PC-3 (cell line): Measurements from ENCODE around the gene FREY1. TPM values are rescaled to one million over a fixed set of nuclear protein-coding genes. Genes with fewer than 3 reads are reported as not detected.

Experiments
- ATAC-seq: fragments of 200-7000 bp; cut with Tn5 transposase; 2 replicates; pipeline ENCODE4 v1.9.1; 2020; ENCODE audit warnings: mild to moderate bottlenecking, moderate library complexity
- BruUV-seq: library from RNA; stranded (reverse); fragments of 400-500 nt; replicated peaks from 2 replicates; lab custom pipeline; 2021; lab: Mats Ljungman, UMichigan
- CTCF ChIA-PET: fragments of 300-600 bp; sonication (Branson Sonifier 250); formaldehyde crosslinking; loops from one replicate; lab custom pipeline; 2022; ENCODE audit warnings: antibody characterized with exemption; lab: Charles Lee
- POLR2A ChIA-PET: fragments of 300-600 bp; sonication (Branson Sonifier 250); formaldehyde crosslinking; loops from one replicate; lab custom pipeline; 2022; ENCODE audit warnings: antibody characterized with exemption; ENCODE audit not compliant: unreplicated experiment; lab: Charles Lee
- DNase-seq: peaks from one replicate; pipeline ENCODE4 v3.0.0-alpha.2; 2015
- H2AFZ ChIP-seq: fragments of 300-600 bp; sonication (generic); 2 replicates; pipeline ENCODE4 v1.6.0; 2016; ENCODE audit warnings: antibody characterized with exemption, low read length
- H3F3A ChIP-seq: fragments of 300-600 bp; sonication (generic); one replicate; pipeline ENCODE4 v1.6.0; 2017; ENCODE audit warnings: antibody characterized with exemption, low read length, control low read depth, mild to moderate bottlenecking; ENCODE audit not compliant: unreplicated experiment
- H3K27ac ChIP-seq: fragments of 300-600 bp; sonication (generic); 2 replicates; pipeline ENCODE4 v1.5.1; 2016; ENCODE audit warnings: mild to moderate bottlenecking, low read length
- H3K27me3 ChIP-seq: fragments of 300-600 bp; sonication (generic); 2 replicates; pipeline ENCODE4 v1.6.1; 2016; ENCODE audit warnings: low read length, mixed read lengths
- H3K36me3 ChIP-seq: fragments of 300-600 bp; sonication (generic); 2 replicates; pipeline ENCODE4 v1.6.1; 2016; ENCODE audit warnings: low read depth, mixed run types, low read length, mixed read lengths
- H3K4me1 ChIP-seq: fragments of 300-600 bp; sonication (generic); 2 replicates; pipeline ENCODE4 v1.5.1; 2016; ENCODE audit warnings: low read length; ENCODE audit not compliant: insufficient read depth
- H3K4me2 ChIP-seq: fragments of 300-600 bp; sonication (generic); 2 replicates; pipeline ENCODE4 v1.6.0; 2016; ENCODE audit warnings: low read length
- H3K4me3 ChIP-seq: fragments of 300-600 bp; sonication (generic); 2 replicates; pipeline ENCODE4 v1.5.1; 2016; ENCODE audit warnings: mild to moderate bottlenecking, low read length, mixed read lengths
- H3K79me2 ChIP-seq: fragments of 300-600 bp; sonication (generic); 2 replicates; pipeline ENCODE4 v1.6.1; 2017; ENCODE audit warnings: low read length, mixed read lengths
- H3K9ac ChIP-seq: fragments of 300-600 bp; sonication (generic); 2 replicates; pipeline ENCODE4 v1.6.0; 2016; ENCODE audit warnings: mild to moderate bottlenecking, low read length
- H3K9me2 ChIP-seq: fragments of 300-600 bp; sonication (generic); replicated peaks from 2 replicates; pipeline ENCODE4 v1.6.1; 2016; ENCODE audit warnings: mixed run types, low read length, mixed read lengths
- H3K9me3 ChIP-seq: fragments of 300-600 bp; sonication (generic); 2 replicates; pipeline ENCODE4 v1.6.1; 2016; ENCODE audit warnings: low read length, mixed read lengths
- H4K20me1 ChIP-seq: fragments of 300-600 bp; sonication (generic); 2 replicates; pipeline ENCODE4 v1.6.1; 2016; ENCODE audit warnings: low read length, mixed read lengths
- EZH2 ChIP-seq: fragments of 300-600 bp; sonication (generic); IDR thresholded peaks from one replicate; pipeline ENCODE4 v1.6.1; 2017; ENCODE audit warnings: antibody characterized with exemption, mild to moderate bottlenecking, low read length; ENCODE audit not compliant: unreplicated experiment
- EZH2phosphoT487 ChIP-seq: fragments of 300-600 bp; sonication (generic); IDR thresholded peaks from 2 replicates; pipeline ENCODE4 v1.6.1; 2018; ENCODE audit warnings: mild to moderate bottlenecking, antibody characterized with exemption, low read length, borderline replicate concordance
- intact Hi-C: fragments of 100-400 bp; cut with micrococcal nuclease; formaldehyde crosslinking; loops from 2 replicates; pipeline ENCODE4 v1.9.0; 2023
- total RNA-seq: library from RNA; depleted of rRNA; stranded (reverse); fragments of >200 nt; gene quantifications from 2 replicates; pipeline ENCODE4 v1.2.3, GENCODE V29; 2014
- TF ChIP-seq, protein P1 (sequence below): fragments of 300-600 bp; sonication (generic); conservative IDR thresholded peaks from 2 replicates; pipeline ENCODE4 v1.5.1; 2017; ENCODE audit warnings: antibody characterized with exemption, low read depth, mild to moderate bottlenecking, low read length

The FREY1 gene
- total RNA-seq, 1 experiment from 2014 or later = 0.15 TPM

DNA sequence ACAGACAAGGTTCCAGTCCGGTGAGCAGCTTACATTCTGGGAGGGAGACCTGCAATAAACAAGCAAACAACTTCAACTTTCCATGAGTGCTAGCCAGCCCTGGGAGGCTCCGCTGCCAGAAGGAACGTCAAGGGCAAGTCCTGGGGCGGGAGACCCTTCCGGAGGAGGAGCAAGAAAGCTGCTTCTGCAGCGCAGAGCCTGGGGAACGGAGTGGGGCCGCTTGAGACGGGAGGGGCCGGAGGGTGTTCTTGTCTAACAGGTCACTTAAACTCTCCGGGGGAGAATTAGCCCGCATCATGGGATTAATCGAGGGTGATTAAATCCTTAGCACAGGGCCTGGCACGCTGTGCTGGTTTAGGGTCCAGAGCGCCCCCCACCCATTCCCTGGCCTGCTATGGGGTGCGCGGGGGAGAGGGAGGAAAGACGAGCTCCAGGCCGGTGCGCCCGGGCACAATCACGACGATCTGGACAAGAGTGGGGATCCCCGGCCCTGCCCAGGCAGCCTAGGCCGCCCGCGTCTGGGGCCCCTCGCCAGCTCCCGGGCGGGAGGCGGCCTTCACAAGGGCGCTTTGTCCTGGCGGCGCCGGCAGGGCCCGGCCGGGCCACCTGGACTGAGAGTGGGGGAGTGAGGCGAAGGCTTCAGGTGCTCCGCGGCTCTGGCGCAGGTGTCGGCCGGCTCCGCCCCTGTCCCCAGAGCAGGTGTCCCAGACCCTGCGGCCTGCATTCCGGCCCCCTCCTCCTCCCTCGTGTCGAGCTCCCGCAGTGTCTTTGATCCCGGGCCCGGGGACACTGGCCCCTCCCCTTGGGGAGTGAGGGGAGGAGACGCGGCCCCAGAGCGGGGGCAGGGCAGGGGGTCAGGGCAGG lies 14.7 kb upstream of the FREY1 start:
- H3K27me3 ChIP-seq = no peaks in the 10 kb centered on the region
- H4K20me1 ChIP-seq = no peaks in the 10 kb centered on the region
- TF ChIP-seq, protein P1, sequence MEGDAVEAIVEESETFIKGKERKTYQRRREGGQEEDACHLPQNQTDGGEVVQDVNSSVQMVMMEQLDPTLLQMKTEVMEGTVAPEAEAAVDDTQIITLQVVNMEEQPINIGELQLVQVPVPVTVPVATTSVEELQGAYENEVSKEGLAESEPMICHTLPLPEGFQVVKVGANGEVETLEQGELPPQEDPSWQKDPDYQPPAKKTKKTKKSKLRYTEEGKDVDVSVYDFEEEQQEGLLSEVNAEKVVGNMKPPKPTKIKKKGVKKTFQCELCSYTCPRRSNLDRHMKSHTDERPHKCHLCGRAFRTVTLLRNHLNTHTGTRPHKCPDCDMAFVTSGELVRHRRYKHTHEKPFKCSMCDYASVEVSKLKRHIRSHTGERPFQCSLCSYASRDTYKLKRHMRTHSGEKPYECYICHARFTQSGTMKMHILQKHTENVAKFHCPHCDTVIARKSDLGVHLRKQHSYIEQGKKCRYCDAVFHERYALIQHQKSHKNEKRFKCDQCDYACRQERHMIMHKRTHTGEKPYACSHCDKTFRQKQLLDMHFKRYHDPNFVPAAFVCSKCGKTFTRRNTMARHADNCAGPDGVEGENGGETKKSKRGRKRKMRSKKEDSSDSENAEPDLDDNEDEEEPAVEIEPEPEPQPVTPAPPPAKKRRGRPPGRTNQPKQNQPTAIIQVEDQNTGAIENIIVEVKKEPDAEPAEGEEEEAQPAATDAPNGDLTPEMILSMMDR = no peak
- TF ChIP-seq EZH2 (no peak), EZH2phosphoT487 (no peak)
- peak overlapping the region; percentile 93 for H3K4me2 ChIP-seq
- DNase-seq (peak; percentile 53), ATAC-seq (no peak; the same call in 1 of the 2 replicates)
- no peaks in the 10 kb centered on the region for H3K9me3 ChIP-seq
- H3K4me3 ChIP-seq = peak overlapping the region; percentile 82
- H2AFZ ChIP-seq = peak overlapping the region; percentile 90
- ChIA-PET POLR2A (interaction anchor here (0.6 kb wide), 1 partner anchor 108 kb away, joined by 3 read pairs; no protein-coding TSS in a partner anchor), CTCF (interaction anchor here (0.6 kb wide), 1 partner anchor 95 kb away, joined by 4 read pairs; no protein-coding TSS in a partner anchor)
- no peaks in the 10 kb centered on the region for H3K9me2 ChIP-seq
- H3K79me2 ChIP-seq = peaks cover 13% of the 10 kb centered on the region
- no peak overlapping the region for H3K27ac ChIP-seq
- no TSS peak for BruUV-seq
- H3K9ac ChIP-seq = peak overlapping the region; percentile 75; the same call in 1 of the 2 replicates
- H3K4me1 ChIP-seq = peaks cover 3% of the 10 kb centered on the region; the same call in 1 of the 2 replicates
- H3F3A ChIP-seq = no peaks in the 10 kb centered on the region
- no peaks in the 10 kb centered on the region for H3K36me3 ChIP-seq
- intact Hi-C loops = no loop called here

- CTCF ChIA-PET = no interaction called here
- Histone ChIP-seq H4K20me1 (no peaks in the 10 kb centered on the region), H3K4me1 (peaks cover 3% of the 10 kb centered on the region; the same call in 1 of the 2 replicates), H3K4me2 (no peak overlapping the region), H3K9me3 (no peaks in the 10 kb centered on the region), H3K27me3 (no peaks in the 10 kb centered on the region), H3K4me3 (no peak overlapping the region), H3K27ac (no peak overlapping the region), H3K36me3 (no peaks in the 10 kb centered on the region), H3K79me2 (peaks cover 19% of the 10 kb centered on the region), H3K9ac (no peak overlapping the region), H2AFZ (no peak overlapping the region), H3K9me2 (no peaks in the 10 kb centered on the region), H3F3A (no peaks in the 10 kb centered on the region)
- BruUV-seq = no TSS peak
- ATAC-seq (no peak), DNase-seq (no peak)
- TF ChIP-seq EZH2 (no peak), EZH2phosphoT487 (no peak)
- TF ChIP-seq, protein P1 = no peak
- POLR2A ChIA-PET = no interaction called here
- intact Hi-C loops = no loop called here
These were observed 13.7 kb upstream of the FREY1 start for GRCh38 chr11:45920531-45921477.
